ENCODE data around the gene TSR3.

Gene TSR3

DNA sequence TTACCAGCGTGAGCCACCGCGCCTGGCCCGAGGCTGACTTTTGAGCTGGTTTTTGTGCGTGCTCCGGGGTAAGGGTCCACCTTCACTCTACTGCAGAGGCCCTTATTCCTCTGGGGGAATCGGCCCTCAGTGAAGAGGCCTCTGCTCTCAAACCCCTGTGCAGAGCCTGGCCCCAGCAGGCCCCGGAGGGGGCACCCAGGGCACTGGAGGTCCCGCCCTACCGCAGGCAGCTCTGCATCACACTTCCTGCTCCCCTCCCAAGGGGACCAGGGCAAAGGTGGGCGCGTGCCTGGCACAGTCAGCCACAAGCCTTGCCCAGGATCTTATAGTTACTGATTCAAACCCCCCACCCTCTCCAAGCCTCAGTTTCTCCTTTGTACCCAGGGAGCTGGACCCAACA, 45.9 kb downstream of the TSR3 start:
- TF ChIP-seq, protein P1, sequence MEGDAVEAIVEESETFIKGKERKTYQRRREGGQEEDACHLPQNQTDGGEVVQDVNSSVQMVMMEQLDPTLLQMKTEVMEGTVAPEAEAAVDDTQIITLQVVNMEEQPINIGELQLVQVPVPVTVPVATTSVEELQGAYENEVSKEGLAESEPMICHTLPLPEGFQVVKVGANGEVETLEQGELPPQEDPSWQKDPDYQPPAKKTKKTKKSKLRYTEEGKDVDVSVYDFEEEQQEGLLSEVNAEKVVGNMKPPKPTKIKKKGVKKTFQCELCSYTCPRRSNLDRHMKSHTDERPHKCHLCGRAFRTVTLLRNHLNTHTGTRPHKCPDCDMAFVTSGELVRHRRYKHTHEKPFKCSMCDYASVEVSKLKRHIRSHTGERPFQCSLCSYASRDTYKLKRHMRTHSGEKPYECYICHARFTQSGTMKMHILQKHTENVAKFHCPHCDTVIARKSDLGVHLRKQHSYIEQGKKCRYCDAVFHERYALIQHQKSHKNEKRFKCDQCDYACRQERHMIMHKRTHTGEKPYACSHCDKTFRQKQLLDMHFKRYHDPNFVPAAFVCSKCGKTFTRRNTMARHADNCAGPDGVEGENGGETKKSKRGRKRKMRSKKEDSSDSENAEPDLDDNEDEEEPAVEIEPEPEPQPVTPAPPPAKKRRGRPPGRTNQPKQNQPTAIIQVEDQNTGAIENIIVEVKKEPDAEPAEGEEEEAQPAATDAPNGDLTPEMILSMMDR (conservative IDR thresholded peaks at IDR 0.05; ENCODE audit: low read depth, low read length): no peak
- H3K4me3 ChIP-seq (ENCODE audit: low read length): no peak overlapping the region
- DNase-seq (ENCODE audit: low read depth): no peak

DNA sequence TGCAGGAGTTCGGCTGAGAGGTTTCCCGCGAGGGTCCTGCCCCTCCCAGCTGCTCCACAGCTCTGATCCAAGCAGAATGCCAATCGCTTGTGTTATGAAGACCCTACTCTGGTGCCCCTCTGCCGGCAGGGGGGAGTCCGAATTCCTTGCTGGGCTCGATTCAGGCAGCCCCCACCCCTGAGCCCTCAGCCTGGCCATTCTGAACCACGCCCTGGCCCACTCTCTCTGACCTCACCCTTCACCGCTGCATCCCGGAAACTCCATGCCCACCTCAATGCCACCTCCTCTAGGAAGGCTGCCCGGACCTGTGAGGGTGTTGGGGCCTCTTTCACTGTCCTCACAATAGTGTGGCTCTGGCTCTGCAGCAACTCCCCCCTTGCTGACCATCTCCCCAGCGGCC, 50.1 kb downstream of the TSR3 start:
- no peak overlapping the region for H3K4me3 ChIP-seq (ENCODE audit: low read length)
- DNase-seq (ENCODE audit: low read depth): no peak
- TF ChIP-seq, protein P1 (conservative IDR thresholded peaks at IDR 0.05; ENCODE audit: low read depth, low read length): no peak

DNA sequence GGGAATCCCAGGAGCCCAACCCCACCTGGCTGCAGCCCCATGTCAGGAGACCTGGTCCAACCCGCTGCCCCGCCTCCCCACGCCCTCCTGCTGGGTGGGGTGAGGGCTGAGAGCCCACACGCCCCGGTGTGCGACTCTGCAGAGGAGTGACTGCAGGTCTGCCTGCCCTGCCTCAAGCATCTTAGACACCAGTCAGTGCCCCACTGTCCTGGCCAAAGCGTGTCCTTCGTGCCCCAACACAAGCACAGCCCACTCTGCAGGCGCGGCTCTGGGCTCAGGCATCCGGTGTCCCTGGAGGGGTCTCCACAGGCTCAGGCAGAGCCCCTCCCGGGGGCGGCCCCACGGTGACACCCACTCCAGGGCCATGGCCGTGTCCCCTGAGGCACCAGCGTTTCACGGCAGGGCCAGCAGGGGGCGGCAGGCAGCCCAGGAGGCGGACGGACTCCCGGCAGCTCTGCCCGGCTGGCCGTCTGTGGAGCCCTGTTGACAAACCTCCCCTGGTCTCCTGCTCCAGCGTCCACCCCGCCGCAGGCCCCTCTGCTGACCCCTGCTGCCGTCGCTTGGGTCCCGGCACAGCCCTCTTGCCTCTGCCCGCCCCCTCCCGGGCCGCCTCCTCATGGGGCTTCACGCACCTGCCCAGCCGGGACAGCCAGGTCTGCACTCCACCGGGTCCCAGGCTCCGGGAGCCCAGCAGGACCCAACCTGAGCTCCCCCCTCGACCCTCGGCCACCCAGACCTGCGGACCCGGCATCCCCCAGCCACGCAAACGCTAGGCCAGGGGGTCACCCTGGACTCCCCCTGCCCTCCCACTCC, 50.8 kb downstream of the TSR3 start:
- TF ChIP-seq, protein P1 (conservative IDR thresholded peaks at IDR 0.05; ENCODE audit: low read depth, low read length): peak; percentile 87

DNA sequence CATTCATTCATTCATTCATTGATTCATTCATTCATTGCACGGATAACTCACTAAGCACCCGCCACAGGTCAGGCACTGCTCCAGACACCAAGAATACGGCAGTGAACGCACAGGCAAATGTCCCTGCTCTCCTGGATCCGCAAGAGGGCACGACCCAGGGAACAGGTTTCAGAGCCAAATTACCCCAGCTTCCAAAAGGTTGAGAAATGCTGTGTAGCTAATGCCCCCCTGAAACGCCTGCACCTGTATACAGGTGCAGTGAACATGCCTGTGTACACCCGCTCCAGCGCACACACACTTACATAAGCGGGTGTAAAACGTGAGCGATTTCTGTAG, 51.8 kb downstream of the TSR3 start:
- TF ChIP-seq, protein P1 (conservative IDR thresholded peaks at IDR 0.05; ENCODE audit: low read depth, low read length): no peak
- no peak overlapping the region for H3K4me3 ChIP-seq (ENCODE audit: low read length)
- no peak for DNase-seq (ENCODE audit: low read depth)

More for the DNA sequence above, 50.8 kb downstream of the TSR3 start:
- no peak for DNase-seq (ENCODE audit: low read depth)
- no peak overlapping the region for H3K4me3 ChIP-seq (ENCODE audit: low read length)

Measured in retinal pigment epithelial cell (primary cell).